Activated CD4-positive, alpha-beta T cell treated with anti-CD3 and anti-CD28 coated beads for 36 hours (primary cell): ENCODE results near the gene PXMP2. TPM values are rescaled to one million over a fixed set of nuclear protein-coding genes. Genes with fewer than 3 reads are reported as not detected.
A peak's percentile ranks its signal among the peaks of the same experiment; 100 is the strongest.
"Not testable (repeated sequence)": the region's sequence is repeated elsewhere in the genome, so short reads cannot be mapped to it uniquely, and the experiment has no call there.

Experiments
- ATAC-seq: fragments of 200-7000 bp; cut with Tn5 transposase; one replicate; pipeline ENCODE4 v1.10.0; 2021; ENCODE audit warnings: mild to moderate bottlenecking, moderate library complexity
- CTCF ChIA-PET: fragments of 350-600 bp; sonication (Branson Sonifier 250); formaldehyde crosslinking; loops from one replicate; lab custom pipeline; 2021; ENCODE audit warnings: antibody characterized with exemption; lab: Charles Lee
- POLR2A ChIA-PET: fragments of 350-600 bp; sonication (Branson Sonifier 250); formaldehyde crosslinking; loops from one replicate; lab custom pipeline; 2021; ENCODE audit warnings: antibody characterized with exemption, inconsistent platforms; lab: Charles Lee
- DNase-seq: peaks from one replicate; pipeline ENCODE4 v3.0.0-alpha.2; 2020
- H3K27ac Mint-ChIP-seq: one replicate; pipeline ENCODE4 v1.8.0; 2021; ENCODE audit warnings: mixed read lengths
- H3K27me3 Mint-ChIP-seq: one replicate; pipeline ENCODE4 v1.8.0; 2021; ENCODE audit warnings: mixed read lengths
- H3K36me3 Mint-ChIP-seq: one replicate; pipeline ENCODE4 v1.8.0; 2021; ENCODE audit warnings: low read depth, mixed read lengths
- H3K4me1 Mint-ChIP-seq: one replicate; pipeline ENCODE4 v1.8.0; 2021; ENCODE audit warnings: mixed read lengths
- H3K4me3 Mint-ChIP-seq: one replicate; pipeline ENCODE4 v1.8.0; 2021; ENCODE audit warnings: mild to moderate bottlenecking, moderate library complexity, mixed read lengths
- H3K9me3 Mint-ChIP-seq: one replicate; pipeline ENCODE4 v1.8.0; 2021; ENCODE audit warnings: low read depth, mixed read lengths
- intact Hi-C, 2 experiments: fragments of 100-400 bp; cut with DNase I in 1 of 2; cut with micrococcal nuclease in 1 of 2; formaldehyde crosslinking; loops; one replicate each; pipeline versions ENCODE4 v1.14.2 to v1.15.1; 2022 to 2024; cut with DNase I, micrococcal nuclease
- total RNA-seq, 2 experiments: library from RNA; stranded (reverse); gene quantifications; one replicate each; pipeline ENCODE4 v1.2.3, GENCODE V29; 2021

Gene PXMP2
- total RNA-seq, 2 experiments from 2014 or later, result 12.2 to 14.3 TPM

DNA sequence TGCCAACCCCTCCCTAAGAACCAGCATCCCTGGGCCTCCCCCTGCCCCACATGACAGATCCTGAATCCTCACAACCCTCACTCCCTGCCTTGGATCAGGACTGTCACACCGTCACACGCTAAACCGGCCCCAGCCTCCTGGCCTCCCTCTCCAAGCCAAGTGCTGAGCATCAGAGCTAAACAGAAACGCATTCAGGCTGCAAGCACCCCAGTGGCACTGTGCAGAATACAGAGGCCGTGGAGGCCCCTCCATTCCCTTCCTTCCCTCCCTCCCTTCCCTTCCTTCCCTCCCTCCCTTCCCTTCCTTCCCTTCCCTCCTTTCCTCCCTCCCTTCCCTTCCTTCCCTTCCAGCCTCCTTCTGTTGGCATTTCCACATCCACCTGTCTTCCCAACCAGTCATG, 12.8 kb upstream of the PXMP2 start:
- Mint-ChIP-seq H3K27me3 (no peaks in the 10 kb centered on the region), H3K36me3 (peaks cover 56% of the 10 kb centered on the region), H3K4me1 (no peaks in the 10 kb centered on the region), H3K4me3 (no peak overlapping the region), H3K9me3 (no peaks in the 10 kb centered on the region), H3K27ac (no peak overlapping the region)
- CTCF ChIA-PET, result no interaction called here
- ATAC-seq (no peak), DNase-seq (no peak)
- POLR2A ChIA-PET, result no interaction called here
- intact Hi-C loops, result no loop called here

DNA sequence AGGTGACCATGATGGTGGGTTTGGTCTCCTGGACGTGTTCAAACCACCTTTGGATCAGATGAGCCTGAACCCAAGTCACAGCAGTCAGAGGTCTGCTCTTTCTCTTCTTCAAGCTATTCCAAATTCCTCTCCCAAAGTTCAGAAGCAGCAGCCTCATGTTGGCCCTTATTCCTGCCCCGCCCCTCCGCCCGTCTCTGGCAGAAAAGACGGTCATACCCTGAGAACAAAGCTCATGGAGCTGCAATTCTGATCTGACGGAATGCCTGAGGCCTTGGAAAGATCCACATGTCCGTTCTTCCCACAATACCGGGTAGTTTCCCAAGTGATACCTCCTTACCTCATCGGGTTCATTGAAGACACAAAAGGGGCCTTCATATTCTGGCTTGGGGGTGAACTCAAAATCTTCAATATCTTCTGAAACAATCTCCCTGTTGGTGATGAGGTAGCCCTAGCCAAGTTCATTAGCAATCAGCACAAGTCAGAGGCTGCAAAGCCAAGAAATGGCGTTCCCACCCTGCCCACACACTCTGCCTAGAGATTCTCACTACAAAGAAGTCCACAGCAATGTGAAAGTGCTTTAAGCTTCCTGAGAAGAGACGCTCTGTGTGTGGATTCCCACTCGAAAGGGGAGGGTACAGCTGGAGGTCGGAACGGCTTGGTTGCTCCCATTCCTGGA, 11.5 kb upstream of the PXMP2 start:
- H3K27ac Mint-ChIP-seq, result no peak overlapping the region
- no peaks in the 10 kb centered on the region for H3K4me1 Mint-ChIP-seq
- intact Hi-C loops, result no loop called here
- ChIA-PET POLR2A (no interaction called here), CTCF (interaction anchor here (0.6 kb wide), 1 partner anchor 32 kb away, joined by 3 read pairs; no protein-coding TSS in a partner anchor)
- H3K27me3 Mint-ChIP-seq, result no peaks in the 10 kb centered on the region
- no peak overlapping the region for H3K4me3 Mint-ChIP-seq
- H3K36me3 Mint-ChIP-seq, result peaks cover 60% of the 10 kb centered on the region
- DNase-seq (no peak), ATAC-seq (no peak)
- no peaks in the 10 kb centered on the region for H3K9me3 Mint-ChIP-seq

DNA sequence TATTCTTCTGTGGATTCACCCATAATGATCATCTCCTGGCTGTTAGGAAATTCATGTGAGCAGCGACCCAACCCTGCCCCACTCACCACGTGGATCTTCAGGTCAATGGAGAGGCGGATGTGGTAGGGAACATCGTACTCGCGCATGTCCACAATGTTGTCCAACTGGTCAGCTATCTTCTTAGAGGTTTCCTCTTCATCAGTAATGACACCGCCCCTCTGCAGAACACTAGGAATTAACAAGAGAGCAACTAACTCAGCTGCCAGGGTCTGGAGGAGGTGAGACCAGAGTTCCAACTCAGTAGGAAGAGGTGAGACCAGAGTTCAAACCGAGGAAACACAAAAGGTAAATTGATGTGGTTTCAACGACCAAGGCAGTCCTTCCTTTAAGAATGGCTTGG, 9.9 kb upstream of the PXMP2 start:
- H3K27me3 Mint-ChIP-seq, result no peaks in the 10 kb centered on the region
- no peak for DNase-seq
- intact Hi-C loops, result no loop called here
- H3K9me3 Mint-ChIP-seq, result no peaks in the 10 kb centered on the region
- no peak for ATAC-seq
- H3K27ac Mint-ChIP-seq, result no peak overlapping the region
- no peaks in the 10 kb centered on the region for H3K4me1 Mint-ChIP-seq
- peaks cover 52% of the 10 kb centered on the region for H3K36me3 Mint-ChIP-seq
- no peak overlapping the region for H3K4me3 Mint-ChIP-seq
- CTCF ChIA-PET, result no interaction called here
- POLR2A ChIA-PET, result no interaction called here

GRCh38 chr12:132685400-132685799, 2.0 kb upstream of the PXMP2 start:
- Mint-ChIP-seq H3K27me3 (no peaks in the 10 kb centered on the region), H3K4me3 (peak overlapping the region; percentile 72), H3K27ac (peak overlapping the region; percentile 31), H3K4me1 (peaks cover 19% of the 10 kb centered on the region), H3K9me3 (no peaks in the 10 kb centered on the region), H3K36me3 (peaks cover 19% of the 10 kb centered on the region)
- ATAC-seq, result no peak
- CTCF ChIA-PET, result interaction anchor here (1.1 kb wide), 1 partner anchor 71 kb away, joined by 3 read pairs; no protein-coding TSS in a partner anchor
- intact Hi-C loops, result loop anchor here in 1 of 2 experiments (5.0 kb wide), 2 partner anchors 193 to 238 kb away; partner anchors contain the start of gene FBRSL1
- POLR2A ChIA-PET, result interaction anchor here (0.6 to 1.1 kb wide), 5 partner anchors 26 to 182 kb away, joined by 3 read pairs; no protein-coding TSS in a partner anchor
- no peak for DNase-seq

DNA sequence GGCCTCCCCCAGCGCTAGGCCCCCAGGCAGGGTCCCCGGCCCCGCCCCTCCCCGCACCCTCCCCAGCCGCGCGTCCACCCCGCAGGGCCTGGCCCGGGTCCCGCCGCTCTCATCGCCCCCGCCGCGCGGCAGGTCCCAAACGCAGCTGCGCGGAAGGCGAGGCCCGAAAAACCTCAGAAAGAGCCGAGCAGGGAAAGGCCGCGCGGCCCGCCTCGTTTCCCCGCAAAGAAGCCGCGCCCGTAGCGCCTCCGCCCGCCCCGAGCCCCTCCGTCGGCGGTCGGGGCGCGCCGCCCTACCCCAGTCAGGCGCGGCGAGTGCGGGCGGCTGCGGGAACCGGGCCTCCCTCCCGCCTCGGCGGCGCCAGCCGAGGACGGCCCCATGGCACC, 569 bp upstream of the PXMP2 start:
- CTCF ChIA-PET, result no interaction called here
- peaks cover 18% of the 10 kb centered on the region for H3K36me3 Mint-ChIP-seq
- DNase-seq, result no peak
- POLR2A ChIA-PET, result no interaction called here
- intact Hi-C loops, result loop anchor here (1.0 to 5.0 kb wide), 10 partner anchors 23 to 240 kb away; partner anchors contain the start of genes PGAM5 (in 2 of the 2), ANKLE2 (in 1 of the 2), CHFR (in 1 of the 2) and FBRSL1 (in 1 of the 2)
- ATAC-seq, result peak; percentile 8
- H3K4me1 Mint-ChIP-seq, result peaks cover 19% of the 10 kb centered on the region
- peak overlapping the region; percentile 55 for H3K27ac Mint-ChIP-seq
- peak overlapping the region; percentile 72 for H3K4me3 Mint-ChIP-seq
- no peaks in the 10 kb centered on the region for H3K27me3 Mint-ChIP-seq
- H3K9me3 Mint-ChIP-seq, result no peaks in the 10 kb centered on the region

DNA sequence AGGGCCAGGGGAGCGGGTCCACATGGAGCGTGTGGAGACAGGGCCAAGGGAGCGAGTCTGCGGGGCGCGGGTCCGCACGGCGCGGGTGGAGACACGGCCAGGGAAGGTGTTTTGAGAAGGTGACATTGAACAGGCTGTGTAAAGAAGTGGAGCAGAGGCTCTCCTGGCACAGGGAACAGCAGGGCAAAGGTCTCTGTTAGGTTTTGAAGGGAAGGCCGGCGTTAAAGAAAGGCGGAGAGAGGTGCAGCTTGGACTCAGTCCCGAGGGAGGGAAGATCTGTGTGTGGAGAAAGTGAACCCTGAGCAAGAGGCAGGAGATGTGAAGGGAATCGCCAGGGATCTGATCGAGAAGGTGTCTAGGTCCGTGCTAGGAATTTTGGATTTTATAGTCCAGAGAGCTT, 1.8 kb downstream of the PXMP2 start:
- peaks cover 19% of the 10 kb centered on the region for H3K4me1 Mint-ChIP-seq
- no peak for ATAC-seq
- H3K27me3 Mint-ChIP-seq, result no peaks in the 10 kb centered on the region
- CTCF ChIA-PET, result no interaction called here
- H3K36me3 Mint-ChIP-seq, result peaks cover 15% of the 10 kb centered on the region
- no peaks in the 10 kb centered on the region for H3K9me3 Mint-ChIP-seq
- no peak overlapping the region for H3K27ac Mint-ChIP-seq
- no peak for DNase-seq
- POLR2A ChIA-PET, result no interaction called here
- H3K4me3 Mint-ChIP-seq, result peak overlapping the region; percentile 61
- intact Hi-C loops, result loop anchor here in 1 of 2 experiments (5.0 kb wide), 2 partner anchors 197 to 242 kb away; partner anchors contain the start of gene FBRSL1

DNA sequence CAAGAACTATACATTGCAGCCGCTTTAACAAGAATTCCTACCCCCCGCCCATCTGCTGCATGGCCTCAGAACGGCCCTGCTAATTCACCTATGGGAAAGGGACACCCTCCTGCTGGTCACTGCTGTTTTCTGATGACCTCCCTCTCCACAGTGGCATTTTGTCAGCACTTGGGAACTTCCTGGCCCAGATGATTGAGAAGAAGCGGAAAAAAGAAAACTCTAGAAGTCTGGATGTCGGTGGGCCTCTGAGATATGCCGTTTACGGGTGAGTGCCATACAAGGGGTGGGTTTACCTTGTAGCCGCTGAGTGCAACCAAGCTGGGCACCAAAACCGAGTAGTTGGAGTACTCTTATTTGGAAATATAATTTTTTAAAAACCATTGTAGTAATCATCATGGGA, 2.7 kb downstream of the PXMP2 start:
- CTCF ChIA-PET, result no interaction called here
- Mint-ChIP-seq H3K27me3 (no peaks in the 10 kb centered on the region), H3K27ac (no peak overlapping the region), H3K36me3 (peaks cover 14% of the 10 kb centered on the region), H3K9me3 (no peaks in the 10 kb centered on the region), H3K4me1 (peaks cover 16% of the 10 kb centered on the region), H3K4me3 (no peak overlapping the region)
- POLR2A ChIA-PET, result no interaction called here
- ATAC-seq (no peak), DNase-seq (no peak)
- intact Hi-C loops, result no loop called here

DNA sequence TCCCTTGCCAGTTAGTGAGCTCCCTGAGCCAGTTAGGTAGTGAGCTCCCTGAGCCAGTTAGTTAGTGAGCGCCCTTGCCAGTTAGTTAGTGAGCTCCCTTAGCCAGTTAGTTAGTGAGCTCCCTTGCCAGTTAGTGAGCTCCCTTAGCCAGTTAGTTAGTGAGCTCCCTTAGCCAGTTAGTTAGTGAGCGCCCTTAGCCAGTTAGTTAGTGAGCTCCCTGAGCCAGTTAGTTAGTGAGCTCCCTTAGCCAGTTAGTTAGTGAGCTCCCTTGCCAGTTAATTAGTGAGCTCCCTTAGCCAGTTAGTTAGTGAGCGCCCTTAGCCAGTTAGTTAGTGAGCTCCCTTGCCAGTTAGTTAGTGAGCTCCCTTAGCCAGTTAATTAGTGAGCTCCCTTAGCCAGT, 4.6 kb downstream of the PXMP2 start:
- H3K27ac Mint-ChIP-seq, ATAC-seq, DNase-seq, H3K4me3 Mint-ChIP-seq, H3K4me1 Mint-ChIP-seq, intact Hi-C loops, H3K27me3 Mint-ChIP-seq, H3K9me3 Mint-ChIP-seq: not testable (repeated sequence)
- ChIA-PET CTCF (interaction anchor here (0.8 kb wide), 1 partner anchor 23 kb away, joined by 4 read pairs; no protein-coding TSS in a partner anchor), POLR2A (interaction anchor here (0.6 to 1.1 kb wide), 3 partner anchors 10 to 69 kb away, joined by 3 to 7 read pairs (median 6); no protein-coding TSS in a partner anchor)
- H3K36me3 Mint-ChIP-seq, result peaks cover 12% of the 10 kb centered on the region

DNA sequence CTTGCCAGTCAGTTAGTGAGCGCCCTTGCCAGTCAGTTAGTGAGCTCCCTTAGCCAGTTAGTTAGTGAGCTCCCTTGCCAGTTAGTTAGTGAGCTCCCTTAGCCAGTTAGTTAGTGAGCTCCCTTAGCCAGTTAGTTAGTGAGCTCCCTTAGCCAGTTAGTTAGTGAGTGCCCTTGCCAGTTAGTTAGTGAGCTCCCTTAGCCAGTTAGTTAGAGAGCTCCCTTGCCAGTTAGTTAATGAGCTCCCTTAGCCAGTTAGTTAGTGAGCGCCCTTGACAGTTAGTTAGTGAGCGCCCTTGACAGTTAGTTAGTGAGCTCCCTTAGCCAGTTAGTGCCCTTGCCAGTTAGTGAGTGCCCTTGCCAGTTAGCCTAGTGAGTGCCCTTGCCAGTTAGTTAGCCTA, 7.5 kb downstream of the PXMP2 start:
- H3K9me3 Mint-ChIP-seq, H3K27me3 Mint-ChIP-seq, H3K4me3 Mint-ChIP-seq, intact Hi-C loops, H3K4me1 Mint-ChIP-seq, ATAC-seq, DNase-seq, H3K27ac Mint-ChIP-seq: not testable (repeated sequence)
- ChIA-PET CTCF (interaction anchor here (0.8 to 1.3 kb wide), 2 partner anchors 13 to 134 kb away, joined by 3 read pairs; no protein-coding TSS in a partner anchor), POLR2A (interaction anchor here (0.7 kb wide), 1 partner anchor 18 kb away, joined by 4 read pairs; no protein-coding TSS in a partner anchor)
- H3K36me3 Mint-ChIP-seq, result peaks cover 22% of the 10 kb centered on the region

GRCh38 chr12:132695431-132695830, 8.0 kb downstream of the PXMP2 start:
- DNase-seq (no peak), ATAC-seq (no peak)
- intact Hi-C loops, result no loop called here
- POLR2A ChIA-PET, result interaction anchor here (0.6 to 0.7 kb wide), 2 partner anchors 18 to 38 kb away, joined by 4 read pairs; no protein-coding TSS in a partner anchor
- H3K4me1 Mint-ChIP-seq, result no peaks in the 10 kb centered on the region
- CTCF ChIA-PET, result interaction anchor here (0.6 to 1.3 kb wide), 3 partner anchors 13 to 266 kb away, joined by 3 read pairs; no protein-coding TSS in a partner anchor
- peaks cover 26% of the 10 kb centered on the region for H3K36me3 Mint-ChIP-seq
- H3K27ac Mint-ChIP-seq, result no peak overlapping the region
- no peaks in the 10 kb centered on the region for H3K9me3 Mint-ChIP-seq
- H3K27me3 Mint-ChIP-seq, result no peaks in the 10 kb centered on the region
- no peak overlapping the region for H3K4me3 Mint-ChIP-seq

DNA sequence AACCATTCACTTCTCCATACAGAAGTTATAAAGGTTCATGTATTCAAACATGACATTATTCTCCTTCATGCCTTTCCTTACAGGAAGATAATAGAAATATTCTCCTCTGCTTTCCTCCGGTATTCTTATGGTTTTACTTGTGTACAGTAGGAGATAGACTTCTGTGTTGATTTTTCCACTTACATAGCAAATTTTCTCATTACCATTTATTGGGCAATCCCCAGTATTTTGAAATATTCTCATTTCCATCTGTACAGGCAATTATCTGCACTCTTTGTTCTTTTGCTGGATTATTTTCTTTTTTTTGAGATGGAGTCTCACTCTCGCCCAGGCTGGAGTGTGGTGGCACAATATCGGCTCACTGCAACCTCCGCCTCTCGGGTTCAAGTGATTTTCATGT, 11.0 kb downstream of the PXMP2 start:
- H3K27me3 Mint-ChIP-seq, result no peaks in the 10 kb centered on the region
- H3K4me3 Mint-ChIP-seq, result no peak overlapping the region
- DNase-seq (no peak), ATAC-seq (no peak)
- intact Hi-C loops, result no loop called here
- H3K4me1 Mint-ChIP-seq, result no peaks in the 10 kb centered on the region
- H3K36me3 Mint-ChIP-seq, result peaks cover 29% of the 10 kb centered on the region
- POLR2A ChIA-PET, result no interaction called here
- H3K27ac Mint-ChIP-seq, result no peak overlapping the region
- H3K9me3 Mint-ChIP-seq, result no peaks in the 10 kb centered on the region
- CTCF ChIA-PET, result no interaction called here
